Keratinocyte (primary cell): ENCODE data around the gene EXOC3. TPM values are rescaled to one million over a fixed set of nuclear protein-coding genes. Genes with fewer than 3 reads are reported as not detected.

Experiments
- DNase-seq: peaks from one replicate; pipeline ENCODE4 v3.0.0-alpha.2; 2011; ENCODE audit warnings: low read depth, missing footprints, low spot score
- FAIRE-seq: peaks from 2 replicates; lab custom pipeline; 2011; peaks lifted over from hg19 to GRCh38; lab: Jason Lieb, UNC
- H2AFZ ChIP-seq: 2 replicates; pipeline ENCODE4 v1.6.0; 2012; ENCODE audit warnings: low read length, control low read depth, inconsistent platforms; ENCODE audit not compliant: control insufficient read depth
- H3K27ac ChIP-seq: 2 replicates; pipeline ENCODE4 v1.5.1; 2011; ENCODE audit warnings: low read length; ENCODE audit not compliant: control insufficient read depth, insufficient read depth
- H3K27me3 ChIP-seq: 3 replicates; pipeline ENCODE4 v1.6.0; 2011; ENCODE audit warnings: low read length; ENCODE audit not compliant: control insufficient read depth, insufficient read depth; ENCODE audit errors: extremely low read depth
- H3K36me3 ChIP-seq, 2 experiments: 2 replicates in 1 of 2; 3 replicates in 1 of 2; pipeline ENCODE4 v1.5.1; 2011; ENCODE audit warnings: low read length in 2 of 2, mild to moderate bottlenecking in 1 of 2; ENCODE audit not compliant: control insufficient read depth in 2 of 2, insufficient read depth in 2 of 2; ENCODE audit errors: extremely low read depth in 1 of 2
- H3K4me1 ChIP-seq: 3 replicates; pipeline ENCODE4 v1.5.1; 2011; ENCODE audit warnings: low read length; ENCODE audit not compliant: control insufficient read depth, insufficient read depth; ENCODE audit errors: extremely low read depth
- H3K4me2 ChIP-seq: 3 replicates; pipeline ENCODE4 v1.6.0; 2011; ENCODE audit warnings: low read depth, low read length; ENCODE audit not compliant: control insufficient read depth, insufficient read depth; ENCODE audit errors: extremely low read depth
- H3K4me3 ChIP-seq, 3 experiments: fragments of 200-600 bp in 1 of 3; sonication (generic) in 1 of 3; 2 replicates in 2 of 3; 3 replicates in 1 of 3; pipeline ENCODE4 v1.5.1; 2011 to 2016; ENCODE audit warnings: low read length in 3 of 3, mild to moderate bottlenecking in 3 of 3, control low read depth in 2 of 3, inconsistent platforms in 1 of 3, low read depth in 1 of 3, mixed read lengths in 1 of 3, mixed run types in 1 of 3, moderate library complexity in 1 of 3; ENCODE audit not compliant: control insufficient read depth in 2 of 3, insufficient read depth in 2 of 3; ENCODE audit errors: extremely low read depth in 1 of 3
- H3K79me2 ChIP-seq: 2 replicates; pipeline ENCODE4 v1.6.0; 2012; ENCODE audit warnings: low read length; ENCODE audit not compliant: control insufficient read depth, insufficient read depth
- H3K9ac ChIP-seq: 3 replicates; pipeline ENCODE4 v1.6.0; 2011; ENCODE audit warnings: low read length; ENCODE audit not compliant: control insufficient read depth, insufficient read depth; ENCODE audit errors: extremely low read depth
- H3K9me1 ChIP-seq: 3 replicates; pipeline ENCODE4 v1.6.0; 2011; ENCODE audit warnings: low read length; ENCODE audit not compliant: control insufficient read depth, insufficient read depth; ENCODE audit errors: extremely low read depth
- H3K9me3 ChIP-seq: 2 replicates; pipeline ENCODE4 v1.5.1; 2012; ENCODE audit warnings: low read depth, low read length; ENCODE audit not compliant: control insufficient read depth
- H4K20me1 ChIP-seq: 3 replicates; pipeline ENCODE4 v1.6.0; 2011; ENCODE audit warnings: low read length; ENCODE audit not compliant: control insufficient read depth, insufficient read depth; ENCODE audit errors: extremely low read depth
- EZH2 ChIP-seq: IDR thresholded peaks from one replicate; pipeline ENCODE4 v1.6.1; 2012; ENCODE audit warnings: inconsistent platforms, mild to moderate bottlenecking, low read length, moderate library complexity
- dilution Hi-C: fragments of 300-500 bp; cut with MboI; formaldehyde crosslinking; loops from one replicate; pipeline ENCODE4 v1.7.0; 2020; ENCODE audit warnings: low sequenced_read_pairs; ENCODE audit not compliant: extremely low pct_ligation_motif_present
- polyA plus RNA-seq, 5 experiments: library from polyadenylated mRNA; depleted of rRNA in 3 of 5; stranded (reverse) in 3 of 5; stranded (forward) in 1 of 5; unstranded in 1 of 5; fragments of >200 nt; gene quantifications; 1 replicate in 1 of 5; 2 replicates in 3 of 5; 3 replicates in 1 of 5; pipeline versions ENCODE4 v1.2.1 to v1.2.3, GENCODE V29; 2011 to 2012; ENCODE audit warnings: missing spikeins in 2 of 5, low read depth in 1 of 5, low replicate concordance in 1 of 5
- TF ChIP-seq, protein P1 (sequence below), 3 experiments: IDR thresholded peaks in 1 of 3; conservative IDR thresholded peaks in 1 of 3; optimal IDR thresholded peaks in 1 of 3; 2 replicates in 2 of 3; 3 replicates in 1 of 3; pipeline versions ENCODE3 to v1.5.1; 2011; ENCODE audit warnings: low read length in 3 of 3, mild to moderate bottlenecking in 3 of 3, moderate library complexity in 2 of 3, control low read depth in 1 of 3, inconsistent platforms in 1 of 3; ENCODE audit not compliant: insufficient read depth in 2 of 3; ENCODE audit errors: extremely low read depth in 1 of 3

EXOC3 gene
- polyA plus RNA-seq, 1 donor (not counting 4 experiments of a cell fraction or from before 2014, with no cell fraction given) = 14.2 TPM

DNA sequence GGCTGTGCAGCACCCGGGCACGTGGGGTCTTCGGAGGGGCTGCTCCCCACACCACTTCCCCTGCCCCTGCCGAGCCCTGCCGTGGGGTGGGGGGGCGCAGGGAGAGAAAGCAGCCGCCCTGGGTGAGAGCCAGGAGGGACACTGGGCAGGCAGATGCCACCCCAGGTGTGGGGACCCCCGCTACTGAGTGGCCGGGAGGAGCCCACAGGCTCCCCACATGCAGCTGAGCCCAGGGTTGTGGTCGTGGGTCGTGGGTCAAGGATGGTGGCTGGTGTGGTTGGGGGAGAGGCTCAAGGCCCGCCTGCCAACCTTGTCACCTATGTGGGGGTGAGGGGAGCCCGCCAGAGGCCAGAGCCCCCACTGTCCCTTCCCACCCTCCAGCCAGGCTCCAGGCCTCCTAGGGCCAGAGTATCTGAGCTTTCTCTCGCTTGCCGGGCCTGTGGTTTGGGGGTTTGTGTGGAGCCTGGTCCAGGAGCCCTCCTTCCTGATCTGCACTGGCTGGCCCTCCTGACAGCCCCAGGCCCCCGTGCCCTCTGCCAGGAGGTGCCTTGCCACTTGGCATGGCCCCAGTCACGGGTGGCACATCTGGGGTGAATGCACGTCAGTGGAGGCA is 35.5 kb downstream of the EXOC3 start:
- Histone ChIP-seq H3K9me1 (no peaks in the 10 kb centered on the region), H3K9ac (no peak overlapping the region), H3K4me3 (no peak overlapping the region), H3K27ac (no peak overlapping the region), H2AFZ (no peak overlapping the region), H3K9me3 (no peaks in the 10 kb centered on the region), H3K4me2 (no peak overlapping the region), H3K4me1 (peaks cover 13% of the 10 kb centered on the region), H4K20me1 (no peaks in the 10 kb centered on the region), H3K27me3 (peaks cover 28% of the 10 kb centered on the region), H3K79me2 (no peaks in the 10 kb centered on the region), H3K36me3 (no peaks in the 10 kb centered on the region)
- dilution Hi-C loops = no loop called here
- FAIRE-seq = no peak
- DNase-seq = no peak
- TF ChIP-seq, protein P1, sequence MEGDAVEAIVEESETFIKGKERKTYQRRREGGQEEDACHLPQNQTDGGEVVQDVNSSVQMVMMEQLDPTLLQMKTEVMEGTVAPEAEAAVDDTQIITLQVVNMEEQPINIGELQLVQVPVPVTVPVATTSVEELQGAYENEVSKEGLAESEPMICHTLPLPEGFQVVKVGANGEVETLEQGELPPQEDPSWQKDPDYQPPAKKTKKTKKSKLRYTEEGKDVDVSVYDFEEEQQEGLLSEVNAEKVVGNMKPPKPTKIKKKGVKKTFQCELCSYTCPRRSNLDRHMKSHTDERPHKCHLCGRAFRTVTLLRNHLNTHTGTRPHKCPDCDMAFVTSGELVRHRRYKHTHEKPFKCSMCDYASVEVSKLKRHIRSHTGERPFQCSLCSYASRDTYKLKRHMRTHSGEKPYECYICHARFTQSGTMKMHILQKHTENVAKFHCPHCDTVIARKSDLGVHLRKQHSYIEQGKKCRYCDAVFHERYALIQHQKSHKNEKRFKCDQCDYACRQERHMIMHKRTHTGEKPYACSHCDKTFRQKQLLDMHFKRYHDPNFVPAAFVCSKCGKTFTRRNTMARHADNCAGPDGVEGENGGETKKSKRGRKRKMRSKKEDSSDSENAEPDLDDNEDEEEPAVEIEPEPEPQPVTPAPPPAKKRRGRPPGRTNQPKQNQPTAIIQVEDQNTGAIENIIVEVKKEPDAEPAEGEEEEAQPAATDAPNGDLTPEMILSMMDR (optimal IDR thresholded peaks at IDR 0.05 in 1 of 3, IDR thresholded peaks at IDR 0.05 in 1 of 3, conservative IDR thresholded peaks at IDR 0.05 in 1 of 3; ENCODE audit: extremely low read depth in 1 of 3, insufficient read depth in 2 of 3, low read length in 3 of 3) = no peak
- TF ChIP-seq EZH2 = no peak

DNA sequence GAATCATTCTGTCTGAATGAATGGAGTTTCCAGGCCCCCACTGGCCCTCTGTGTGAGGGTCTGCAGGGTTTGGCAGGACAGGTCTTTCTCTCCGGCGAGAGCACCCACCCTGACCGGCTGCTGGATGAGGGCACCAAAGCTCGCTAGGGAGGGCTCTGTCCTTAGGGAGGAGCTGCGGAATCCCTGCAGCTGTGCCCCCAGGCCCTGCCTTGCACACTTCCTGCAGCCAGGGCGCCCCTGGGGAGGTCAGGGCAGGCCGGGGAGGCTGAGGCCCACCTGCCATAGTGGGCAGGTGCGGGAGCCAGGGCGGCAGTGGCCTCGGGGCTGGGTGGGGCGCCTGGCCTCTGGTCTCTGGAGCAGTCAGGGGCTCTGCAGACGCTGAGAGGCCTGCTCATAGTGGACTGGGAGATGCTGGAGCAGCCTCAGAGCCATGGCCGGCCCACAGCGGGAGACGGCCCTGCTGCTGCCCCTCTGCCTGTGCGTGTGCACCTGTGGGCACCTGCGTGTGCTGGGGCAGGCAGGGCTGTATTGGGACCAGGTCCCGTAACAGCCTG is 36.1 kb downstream of the EXOC3 start:
- H3K4me3 ChIP-seq = no peak overlapping the region
- no peaks in the 10 kb centered on the region for H3K9me3 ChIP-seq
- no peak overlapping the region for H3K4me2 ChIP-seq
- H4K20me1 ChIP-seq = no peaks in the 10 kb centered on the region
- DNase-seq = no peak
- no peak overlapping the region for H3K9ac ChIP-seq
- FAIRE-seq = no peak
- H2AFZ ChIP-seq = no peak overlapping the region
- H3K27me3 ChIP-seq = peaks cover 28% of the 10 kb centered on the region
- TF ChIP-seq, protein P1 (optimal IDR thresholded peaks at IDR 0.05 in 1 of 3, IDR thresholded peaks at IDR 0.05 in 1 of 3, conservative IDR thresholded peaks at IDR 0.05 in 1 of 3; ENCODE audit: extremely low read depth in 1 of 3, insufficient read depth in 2 of 3, low read length in 3 of 3) = no peak
- TF ChIP-seq EZH2 = no peak
- dilution Hi-C loops = no loop called here
- no peak overlapping the region for H3K27ac ChIP-seq
- peaks cover 13% of the 10 kb centered on the region for H3K4me1 ChIP-seq
- H3K36me3 ChIP-seq = no peaks in the 10 kb centered on the region
- no peaks in the 10 kb centered on the region for H3K79me2 ChIP-seq
- no peaks in the 10 kb centered on the region for H3K9me1 ChIP-seq
